Activated B cell treated with CpG ODN at 0.5 μM for 24 hours (primary cell): ENCODE data around the gene STEAP1. TPM values are rescaled to one million over a fixed set of nuclear protein-coding genes. Genes with fewer than 3 reads are reported as not detected.

Source experiments
- ATAC-seq: fragments of 200-7000 bp; cut with Tn5 transposase; one replicate; pipeline ENCODE4 v1.10.0; 2021; ENCODE audit warnings: low read depth, mild to moderate bottlenecking, moderate library complexity
- CTCF ChIA-PET: fragments of 350-600 bp; sonication (Branson Sonifier 250); formaldehyde crosslinking; loops from one replicate; lab custom pipeline; 2021; ENCODE audit warnings: antibody characterized with exemption; lab: Charles Lee
- POLR2A ChIA-PET: fragments of 350-600 bp; sonication (Branson Sonifier 250); formaldehyde crosslinking; loops from one replicate; lab custom pipeline; 2021; ENCODE audit warnings: antibody characterized with exemption; lab: Charles Lee
- DNase-seq: peaks from one replicate; pipeline ENCODE4 v3.0.0; 2022
- H3K27ac Mint-ChIP-seq: one replicate; pipeline ENCODE4 v1.8.0; 2020; ENCODE audit warnings: mixed read lengths
- H3K27me3 Mint-ChIP-seq: one replicate; pipeline ENCODE4 v1.8.0; 2021; ENCODE audit warnings: mixed read lengths
- H3K36me3 Mint-ChIP-seq: one replicate; pipeline ENCODE4 v1.8.0; 2021; ENCODE audit warnings: low read depth, mixed read lengths
- H3K4me1 Mint-ChIP-seq: one replicate; pipeline ENCODE4 v1.8.0; 2021; ENCODE audit warnings: mixed read lengths
- H3K4me3 Mint-ChIP-seq: one replicate; pipeline ENCODE4 v1.8.0; 2020; ENCODE audit warnings: mild to moderate bottlenecking, mixed read lengths
- H3K9me3 Mint-ChIP-seq: one replicate; pipeline ENCODE4 v1.8.0; 2020; ENCODE audit warnings: mixed read lengths
- CTCF ChIP-seq: fragments of 200-600 bp; IDR thresholded peaks from one replicate; pipeline ENCODE4 v1.8.0; 2022; ENCODE audit warnings: antibody characterized with exemption, mild to moderate bottlenecking
- intact Hi-C: fragments of 100-400 bp; cut with micrococcal nuclease; formaldehyde crosslinking; loops from one replicate; pipeline ENCODE4 v1.15.1; 2024
- total RNA-seq: library from RNA; stranded (reverse); gene quantifications from 2 replicates; pipeline ENCODE4 v1.2.3, GENCODE V29; 2022

STEAP1 gene
- total RNA-seq, 1 donor from 2014 or later: 0.80 TPM

GRCh38 chr7:90166153-90166552 lies 11.9 kb downstream of the STEAP1 start:
- POLR2A ChIA-PET: no interaction called here
- Mint-ChIP-seq H3K36me3 (no peaks in the 10 kb centered on the region), H3K4me3 (no peak overlapping the region), H3K4me1 (no peaks in the 10 kb centered on the region), H3K9me3 (peaks cover 3% of the 10 kb centered on the region), H3K27ac (no peak overlapping the region), H3K27me3 (peaks cover 4% of the 10 kb centered on the region)
- DNase-seq: no peak
- CTCF ChIA-PET: interaction anchor here (0.9 kb wide), 1 partner anchor 12 kb away, joined by 3 read pairs; the partner anchor contains the start of gene STEAP1
- no peak for TF ChIP-seq CTCF
- no peak for ATAC-seq
- intact Hi-C loops: no loop called here

- intact Hi-C loops: no loop called here
- Mint-ChIP-seq H3K27ac (no peak overlapping the region), H3K4me1 (no peaks in the 10 kb centered on the region), H3K27me3 (peaks cover 4% of the 10 kb centered on the region), H3K4me3 (no peak overlapping the region), H3K36me3 (no peaks in the 10 kb centered on the region), H3K9me3 (peaks cover 3% of the 10 kb centered on the region)
- ChIA-PET POLR2A (no interaction called here), CTCF (interaction anchor here (1.1 kb wide), 1 partner anchor 261 kb away, joined by 3 read pairs; no protein-coding TSS in a partner anchor)
- ATAC-seq: no peak
- DNase-seq: no peak
- no peak for TF ChIP-seq CTCF
Measured at GRCh38 chr7:90167361-90167760, 13.1 kb downstream of the STEAP1 start.

GRCh38 chr7:90169891-90170290 lies 15.6 kb downstream of the STEAP1 start:
- H3K9me3 Mint-ChIP-seq: peaks cover 3% of the 10 kb centered on the region
- no peak for TF ChIP-seq CTCF
- ChIA-PET CTCF (no interaction called here), POLR2A (no interaction called here)
- no peak for DNase-seq
- peaks cover 2% of the 10 kb centered on the region for H3K27me3 Mint-ChIP-seq
- no peaks in the 10 kb centered on the region for H3K36me3 Mint-ChIP-seq
- intact Hi-C loops: no loop called here
- no peak overlapping the region for H3K27ac Mint-ChIP-seq
- no peak overlapping the region for H3K4me3 Mint-ChIP-seq
- no peaks in the 10 kb centered on the region for H3K4me1 Mint-ChIP-seq
- no peak for ATAC-seq

GRCh38 chr7:90172121-90172520 lies 17.9 kb downstream of the STEAP1 start:
- DNase-seq: no peak
- TF ChIP-seq CTCF: no peak
- intact Hi-C loops: no loop called here
- POLR2A ChIA-PET: no interaction called here
- peaks cover 5% of the 10 kb centered on the region for H3K9me3 Mint-ChIP-seq
- H3K27me3 Mint-ChIP-seq: peaks cover 2% of the 10 kb centered on the region
- no peaks in the 10 kb centered on the region for H3K4me1 Mint-ChIP-seq
- H3K27ac Mint-ChIP-seq: no peak overlapping the region
- CTCF ChIA-PET: no interaction called here
- no peak for ATAC-seq
- no peak overlapping the region for H3K4me3 Mint-ChIP-seq
- H3K36me3 Mint-ChIP-seq: no peaks in the 10 kb centered on the region

- no peak for TF ChIP-seq CTCF
- H3K27me3 Mint-ChIP-seq: peaks cover 2% of the 10 kb centered on the region
- H3K4me1 Mint-ChIP-seq: no peaks in the 10 kb centered on the region
- DNase-seq (no peak), ATAC-seq (no peak)
- ChIA-PET POLR2A (no interaction called here), CTCF (interaction anchor here (1.1 kb wide), 1 partner anchor 19 kb away, joined by 3 read pairs; the partner anchor contains the start of gene STEAP1)
- no peak overlapping the region for H3K4me3 Mint-ChIP-seq
- H3K36me3 Mint-ChIP-seq: no peaks in the 10 kb centered on the region
- intact Hi-C loops: no loop called here
- H3K9me3 Mint-ChIP-seq: peaks cover 5% of the 10 kb centered on the region
- H3K27ac Mint-ChIP-seq: no peak overlapping the region
Measured at GRCh38 chr7:90172624-90173023, 18.4 kb downstream of the STEAP1 start.
